ENCODE results near the gene TBX15.

Gene TBX15

GRCh38 chr1:119006406-119007279, 18.5 kb upstream of the TBX15 start:
- Histone ChIP-seq H4K20me1 (ENCODE audit: insufficient read depth, low read length) (no peaks in the 10 kb centered on the region), H3K9me3 (ENCODE audit: insufficient read depth, low read length, severe bottlenecking) (no peaks in the 10 kb centered on the region), H3K4me3 (ENCODE audit: low read depth in 1 of 2, low read length in 2 of 2) (no peak overlapping the region), H3K79me2 (ENCODE audit: insufficient read depth, low read length) (no peaks in the 10 kb centered on the region), H2AFZ (ENCODE audit: low read depth, low read length) (no peak overlapping the region), H3K4me2 (ENCODE audit: insufficient read depth, low read length) (no peak overlapping the region), H3K27me3 (ENCODE audit: insufficient read depth, low read length, poor library complexity) (no peaks in the 10 kb centered on the region), H3K9ac (ENCODE audit: low read depth, low read length) (no peak overlapping the region), H3K36me3 (ENCODE audit: insufficient read depth, low read length) (no peaks in the 10 kb centered on the region), H3K27ac (ENCODE audit: low read length) (no peak overlapping the region), H3K4me1 (ENCODE audit: insufficient read depth, low read length) (no peaks in the 10 kb centered on the region)
- no peak for DNase-seq
- TF ChIP-seq CTCF (IDR thresholded peaks at IDR 0.05; ENCODE audit: borderline replicate concordance, extremely low read depth, low read length, poor library complexity, severe bottlenecking) (no peak), EZH2 (IDR thresholded peaks at IDR 0.05; ENCODE audit: borderline replicate concordance, low read depth, low read length, severe bottlenecking) (no peak)
- ATAC-seq (ENCODE audit: insufficient read depth, low read depth) = no peak

- DNase-seq (no peak), ATAC-seq (ENCODE audit: insufficient read depth, low read depth) (no peak)
- Histone ChIP-seq H2AFZ (ENCODE audit: low read depth, low read length) (no peak overlapping the region), H3K4me1 (ENCODE audit: insufficient read depth, low read length) (no peaks in the 10 kb centered on the region), H4K20me1 (ENCODE audit: insufficient read depth, low read length) (no peaks in the 10 kb centered on the region), H3K4me2 (ENCODE audit: insufficient read depth, low read length) (no peak overlapping the region), H3K36me3 (ENCODE audit: insufficient read depth, low read length) (no peaks in the 10 kb centered on the region), H3K9me3 (ENCODE audit: insufficient read depth, low read length, severe bottlenecking) (no peaks in the 10 kb centered on the region), H3K4me3 (ENCODE audit: low read depth in 1 of 2, low read length in 2 of 2) (no peak overlapping the region), H3K27ac (ENCODE audit: low read length) (no peak overlapping the region), H3K27me3 (ENCODE audit: insufficient read depth, low read length, poor library complexity) (no peaks in the 10 kb centered on the region), H3K9ac (ENCODE audit: low read depth, low read length) (no peak overlapping the region), H3K79me2 (ENCODE audit: insufficient read depth, low read length) (no peaks in the 10 kb centered on the region)
- TF ChIP-seq CTCF (IDR thresholded peaks at IDR 0.05; ENCODE audit: borderline replicate concordance, extremely low read depth, low read length, poor library complexity, severe bottlenecking) = no peak
- no peak for TF ChIP-seq EZH2 (IDR thresholded peaks at IDR 0.05; ENCODE audit: borderline replicate concordance, low read depth, low read length, severe bottlenecking)
Measured at GRCh38 chr1:119005724-119006405, 17.7 kb upstream of the TBX15 start.

GRCh38 chr1:119004781-119005180, 16.6 kb upstream of the TBX15 start:
- Histone ChIP-seq H3K36me3 (ENCODE audit: insufficient read depth, low read length) (no peaks in the 10 kb centered on the region), H3K4me2 (ENCODE audit: insufficient read depth, low read length) (no peak overlapping the region), H4K20me1 (ENCODE audit: insufficient read depth, low read length) (no peaks in the 10 kb centered on the region), H3K4me1 (ENCODE audit: insufficient read depth, low read length) (no peaks in the 10 kb centered on the region), H3K9me3 (ENCODE audit: insufficient read depth, low read length, severe bottlenecking) (no peaks in the 10 kb centered on the region), H3K79me2 (ENCODE audit: insufficient read depth, low read length) (no peaks in the 10 kb centered on the region), H2AFZ (ENCODE audit: low read depth, low read length) (no peak overlapping the region), H3K27me3 (ENCODE audit: insufficient read depth, low read length, poor library complexity) (no peaks in the 10 kb centered on the region), H3K27ac (ENCODE audit: low read length) (no peak overlapping the region), H3K4me3 (ENCODE audit: low read depth in 1 of 2, low read length in 2 of 2) (no peak overlapping the region), H3K9ac (ENCODE audit: low read depth, low read length) (no peak overlapping the region)
- no peak for TF ChIP-seq EZH2 (IDR thresholded peaks at IDR 0.05; ENCODE audit: borderline replicate concordance, low read depth, low read length, severe bottlenecking)
- no peak for TF ChIP-seq CTCF (IDR thresholded peaks at IDR 0.05; ENCODE audit: borderline replicate concordance, extremely low read depth, low read length, poor library complexity, severe bottlenecking)
- ATAC-seq (ENCODE audit: insufficient read depth, low read depth) (no peak), DNase-seq (no peak)

Data from DND-41 (cell line).